Measurements from ENCODE around the gene FBXO44. TPM values are rescaled to one million over a fixed set of nuclear protein-coding genes. Genes with fewer than 3 reads are reported as not detected.

Gene FBXO44
- polyA plus RNA-seq, 2 donors = 9.0 to 16.2 TPM

- Histone ChIP-seq H3K4me3 (ENCODE audit: low read depth in 1 of 2, low read length in 2 of 2) (no peak overlapping the region), H3K4me1 (ENCODE audit: control insufficient read depth in 2 of 2, insufficient read depth in 2 of 2, low read length in 1 of 2) (peaks cover 4 to 8% of the 10 kb centered on the region in 2 donors), H3K27me3 (ENCODE audit: control insufficient read depth in 1 of 2, insufficient read depth in 2 of 2, low read length in 2 of 2) (no peaks in the 10 kb centered on the region), H3K27ac (ENCODE audit: low read depth in 2 of 2, low read length in 1 of 2) (no peak overlapping the region), H3K36me3 (ENCODE audit: control insufficient read depth in 2 of 2, insufficient read depth in 2 of 2, low read length in 1 of 2) (no peaks in the 10 kb centered on the region), H3K9me3 (ENCODE audit: control insufficient read depth in 2 of 2, insufficient read depth in 1 of 2, low read depth in 1 of 2, low read length in 1 of 2) (no peaks in the 10 kb centered on the region)
- 32 to 42% methylated on average over 8 of the region's 8 CpGs for WGBS, 2 donors
These were observed 8.9 kb upstream of the FBXO44 start for GRCh38 chr1:11645670-11646265.

GRCh38 chr1:11646317-11646716, 8.4 kb upstream of the FBXO44 start:
- no peaks in the 10 kb centered on the region for H3K36me3 ChIP-seq (ENCODE audit: control insufficient read depth in 2 of 2, insufficient read depth in 2 of 2, low read length in 1 of 2)
- no peaks in the 10 kb centered on the region for H3K9me3 ChIP-seq (ENCODE audit: control insufficient read depth in 2 of 2, insufficient read depth in 1 of 2, low read depth in 1 of 2, low read length in 1 of 2)
- WGBS, 2 donors = 86 to 91% methylated on average over 9 of the region's 9 CpGs
- peaks cover 4 to 8% of the 10 kb centered on the region in 2 donors for H3K4me1 ChIP-seq (ENCODE audit: control insufficient read depth in 2 of 2, insufficient read depth in 2 of 2, low read length in 1 of 2)
- no peak overlapping the region for H3K27ac ChIP-seq (ENCODE audit: low read depth in 2 of 2, low read length in 1 of 2)
- no peaks in the 10 kb centered on the region for H3K27me3 ChIP-seq (ENCODE audit: control insufficient read depth in 1 of 2, insufficient read depth in 2 of 2, low read length in 2 of 2)
- no peak overlapping the region for H3K4me3 ChIP-seq (ENCODE audit: low read depth in 1 of 2, low read length in 2 of 2)

GRCh38 chr1:11647333-11647732, 7.3 kb upstream of the FBXO44 start:
- WGBS, 2 donors = 79 to 83% methylated on average over 7 of the region's 7 CpGs
- H3K27ac ChIP-seq (ENCODE audit: low read depth in 2 of 2, low read length in 1 of 2) = no peak overlapping the region
- no peaks in the 10 kb centered on the region for H3K27me3 ChIP-seq (ENCODE audit: control insufficient read depth in 1 of 2, insufficient read depth in 2 of 2, low read length in 2 of 2)
- H3K9me3 ChIP-seq (ENCODE audit: control insufficient read depth in 2 of 2, insufficient read depth in 1 of 2, low read depth in 1 of 2, low read length in 1 of 2) = no peaks in the 10 kb centered on the region
- no peaks in the 10 kb centered on the region for H3K36me3 ChIP-seq (ENCODE audit: control insufficient read depth in 2 of 2, insufficient read depth in 2 of 2, low read length in 1 of 2)
- H3K4me3 ChIP-seq (ENCODE audit: low read depth in 1 of 2, low read length in 2 of 2) = no peak overlapping the region
- H3K4me1 ChIP-seq (ENCODE audit: control insufficient read depth in 2 of 2, insufficient read depth in 2 of 2, low read length in 1 of 2) = peaks cover 4 to 8% of the 10 kb centered on the region in 2 donors

- Histone ChIP-seq H3K27ac (ENCODE audit: low read depth in 2 of 2, low read length in 1 of 2) (no peak overlapping the region), H3K36me3 (ENCODE audit: control insufficient read depth in 2 of 2, insufficient read depth in 2 of 2, low read length in 1 of 2) (no peaks in the 10 kb centered on the region), H3K4me3 (ENCODE audit: low read depth in 1 of 2, low read length in 2 of 2) (no peak overlapping the region), H3K27me3 (ENCODE audit: control insufficient read depth in 1 of 2, insufficient read depth in 2 of 2, low read length in 2 of 2) (no peaks in the 10 kb centered on the region), H3K4me1 (ENCODE audit: control insufficient read depth in 2 of 2, insufficient read depth in 2 of 2, low read length in 1 of 2) (peaks cover 4 to 8% of the 10 kb centered on the region in 2 donors), H3K9me3 (ENCODE audit: control insufficient read depth in 2 of 2, insufficient read depth in 1 of 2, low read depth in 1 of 2, low read length in 1 of 2) (no peaks in the 10 kb centered on the region)
- 69 to 73% methylated on average over 6 of the region's 6 CpGs for WGBS, 2 donors
These were observed 6.6 kb upstream of the FBXO44 start for GRCh38 chr1:11648039-11648438.

GRCh38 chr1:11648732-11649158, 5.9 kb upstream of the FBXO44 start:
- Histone ChIP-seq H3K36me3 (ENCODE audit: control insufficient read depth in 2 of 2, insufficient read depth in 2 of 2, low read length in 1 of 2) (no peaks in the 10 kb centered on the region), H3K4me1 (ENCODE audit: control insufficient read depth in 2 of 2, insufficient read depth in 2 of 2, low read length in 1 of 2) (peaks cover 7 to 8% of the 10 kb centered on the region in 2 donors), H3K9me3 (ENCODE audit: control insufficient read depth in 2 of 2, insufficient read depth in 1 of 2, low read depth in 1 of 2, low read length in 1 of 2) (no peaks in the 10 kb centered on the region), H3K27ac (ENCODE audit: low read depth in 2 of 2, low read length in 1 of 2) (no peak overlapping the region), H3K27me3 (ENCODE audit: control insufficient read depth in 1 of 2, insufficient read depth in 2 of 2, low read length in 2 of 2) (no peaks in the 10 kb centered on the region), H3K4me3 (ENCODE audit: low read depth in 1 of 2, low read length in 2 of 2) (no peak overlapping the region)
- 31 to 38% methylated on average over 28 to 30 of the region's 30 CpGs for WGBS, 2 donors

- WGBS, 2 donors = 24 to 38% methylated on average over 9 of the region's 9 CpGs
- Histone ChIP-seq H3K4me3 (ENCODE audit: low read depth in 1 of 2, low read length in 2 of 2) (no peak overlapping the region), H3K4me1 (ENCODE audit: control insufficient read depth in 2 of 2, insufficient read depth in 2 of 2, low read length in 1 of 2) (peaks cover 8% of the 10 kb centered on the region in 2 donors), H3K9me3 (ENCODE audit: control insufficient read depth in 2 of 2, insufficient read depth in 1 of 2, low read depth in 1 of 2, low read length in 1 of 2) (no peaks in the 10 kb centered on the region), H3K36me3 (ENCODE audit: control insufficient read depth in 2 of 2, insufficient read depth in 2 of 2, low read length in 1 of 2) (no peaks in the 10 kb centered on the region), H3K27ac (ENCODE audit: low read depth in 2 of 2, low read length in 1 of 2) (no peak overlapping the region), H3K27me3 (ENCODE audit: control insufficient read depth in 1 of 2, insufficient read depth in 2 of 2, low read length in 2 of 2) (no peaks in the 10 kb centered on the region)
These were observed 5.4 kb upstream of the FBXO44 start for GRCh38 chr1:11649237-11649623.

GRCh38 chr1:11649624-11650330, 4.9 kb upstream of the FBXO44 start:
- Histone ChIP-seq H3K4me3 (ENCODE audit: low read depth in 1 of 2, low read length in 2 of 2) (no peak overlapping the region), H3K27me3 (ENCODE audit: control insufficient read depth in 1 of 2, insufficient read depth in 2 of 2, low read length in 2 of 2) (no peaks in the 10 kb centered on the region), H3K27ac (ENCODE audit: low read depth in 2 of 2, low read length in 1 of 2) (no peak overlapping the region), H3K9me3 (ENCODE audit: control insufficient read depth in 2 of 2, insufficient read depth in 1 of 2, low read depth in 1 of 2, low read length in 1 of 2) (no peaks in the 10 kb centered on the region), H3K4me1 (ENCODE audit: control insufficient read depth in 2 of 2, insufficient read depth in 2 of 2, low read length in 1 of 2) (peaks cover 8% of the 10 kb centered on the region in 2 donors), H3K36me3 (ENCODE audit: control insufficient read depth in 2 of 2, insufficient read depth in 2 of 2, low read length in 1 of 2) (no peaks in the 10 kb centered on the region)
- WGBS, 2 donors = 45 to 61% methylated on average over 21 of the region's 21 CpGs

GRCh38 chr1:11650331-11650991, 4.2 kb upstream of the FBXO44 start:
- Histone ChIP-seq H3K27me3 (ENCODE audit: control insufficient read depth in 1 of 2, insufficient read depth in 2 of 2, low read length in 2 of 2) (no peaks in the 10 kb centered on the region), H3K36me3 (ENCODE audit: control insufficient read depth in 2 of 2, insufficient read depth in 2 of 2, low read length in 1 of 2) (no peaks in the 10 kb centered on the region), H3K27ac (ENCODE audit: low read depth in 2 of 2, low read length in 1 of 2) (no peak overlapping the region), H3K4me1 (ENCODE audit: control insufficient read depth in 2 of 2, insufficient read depth in 2 of 2, low read length in 1 of 2) (peaks cover 8 to 11% of the 10 kb centered on the region in 2 donors), H3K9me3 (ENCODE audit: control insufficient read depth in 2 of 2, insufficient read depth in 1 of 2, low read depth in 1 of 2, low read length in 1 of 2) (no peaks in the 10 kb centered on the region), H3K4me3 (ENCODE audit: low read depth in 1 of 2, low read length in 2 of 2) (no peak overlapping the region)
- WGBS, 2 donors = 24 to 39% methylated on average over 39 to 47 of the region's 47 CpGs

- H3K27me3 ChIP-seq (ENCODE audit: control insufficient read depth in 1 of 2, insufficient read depth in 2 of 2, low read length in 2 of 2) = no peaks in the 10 kb centered on the region
- WGBS, 2 donors = 67 to 87% methylated on average over 4 of the region's 4 CpGs
These were observed 3.7 kb upstream of the FBXO44 start for GRCh38 chr1:11651017-11651416.

More at GRCh38 chr1:11651017-11651416, 3.7 kb upstream of the FBXO44 start:
- H3K4me3 ChIP-seq (ENCODE audit: low read depth in 1 of 2, low read length in 2 of 2) = no peak overlapping the region
- no peak overlapping the region for H3K27ac ChIP-seq (ENCODE audit: low read depth in 2 of 2, low read length in 1 of 2)
- H3K9me3 ChIP-seq (ENCODE audit: control insufficient read depth in 2 of 2, insufficient read depth in 1 of 2, low read depth in 1 of 2, low read length in 1 of 2) = no peaks in the 10 kb centered on the region
- peaks cover 0 to 2% of the 10 kb centered on the region in 2 donors for H3K36me3 ChIP-seq (ENCODE audit: control insufficient read depth in 2 of 2, insufficient read depth in 2 of 2, low read length in 1 of 2)
- H3K4me1 ChIP-seq (ENCODE audit: control insufficient read depth in 2 of 2, insufficient read depth in 2 of 2, low read length in 1 of 2) = peaks cover 11 to 15% of the 10 kb centered on the region in 2 donors

Data from esophagus (tissue), 2 donors.